Left lung (tissue), 10 donors: Measurements from ENCODE around the gene EVA1B. TPM values are rescaled to one million over a fixed set of nuclear protein-coding genes. Genes with fewer than 3 reads are reported as not detected.

Source experiments
- ATAC-seq: fragments of 200-7000 bp; cut with Tn5 transposase; one replicate; pipeline ENCODE4 v1.9.1; 2020; ENCODE audit warnings: moderate library complexity
- DNase-seq, 4 donors: peaks; one replicate each; pipeline ENCODE4 v3.0.0-alpha.2; 2013 to 2020
- H3K27ac ChIP-seq, 2 donors: fragments of 200-600 bp; sonication (generic) in 1 of 2; one replicate each; pipeline versions ENCODE4 v1.5.0 to v1.8.0; 2020 to 2021
- H3K27me3 ChIP-seq, 2 donors: fragments of 200-600 bp; sonication (generic) in 1 of 2; one replicate each; pipeline versions ENCODE4 v1.5.0 to v1.8.0; 2020 to 2021
- H3K36me3 ChIP-seq, 2 donors: fragments of 200-600 bp; sonication (generic) in 1 of 2; one replicate each; pipeline versions ENCODE4 v1.5.0 to v1.8.0; 2020 to 2021
- H3K4me1 ChIP-seq, 2 donors: fragments of 200-600 bp; one replicate each; pipeline ENCODE4 v1.8.0; 2021
- H3K4me3 ChIP-seq, 2 donors: fragments of 200-600 bp; sonication (generic) in 1 of 2; one replicate each; pipeline versions ENCODE4 v1.5.0 to v1.8.0; 2020 to 2021; ENCODE audit warnings: mild to moderate bottlenecking in 1 of 2
- H3K9me3 ChIP-seq, 2 donors: fragments of 200-600 bp; sonication (generic) in 1 of 2; one replicate each; pipeline versions ENCODE4 v1.5.0 to v1.8.0; 2020 to 2021
- CTCF ChIP-seq, 2 donors: fragments of 200-600 bp; sonication (generic) in 1 of 2; IDR thresholded peaks; one replicate each; pipeline versions ENCODE4 v1.5.0 to v1.8.0; 2021; ENCODE audit warnings: antibody characterized with exemption in 2 of 2
- intact Hi-C, 2 donors: fragments of 100-400 bp; cut with DNase I; formaldehyde crosslinking; loops; one replicate each; pipeline versions ENCODE4 v1.11.2 to v1.14.2; 2022
- polyA plus RNA-seq, 6 donors: library from polyadenylated mRNA; unstranded; fragments of 120-200 nt; gene quantifications; one replicate each; pipeline ENCODE4 v1.2.1, GENCODE V29; 2013; ENCODE audit not compliant: insufficient read length in 6 of 6
- total RNA-seq, 2 donors: library from RNA; stranded (reverse); fragmentation: NEBNext Ultra II Directional; extraction: Animal tissue kit (Norgen Biotek cat#: 25700); gene quantifications; one replicate each; pipeline ENCODE4 v1.2.1, GENCODE V29; 2021
- donor health status: DM: no; HTN: yes; CAD: no.
- donor health status: DM: no; HTN: no; CAD: no.

The EVA1B gene
- total and polyA plus RNA-seq, 8 donors, result 21.9 to 53.7 (median 35.1) TPM

- ATAC-seq (peak; percentile 94), DNase-seq (peak in 2 of 4 donors; percentile 69 to 89)
- TF ChIP-seq CTCF (IDR thresholded peaks at IDR 0.05), result peak; percentile 60 to 68
- Histone ChIP-seq H3K4me1 (peaks cover 0 to 10% of the 10 kb centered on the region in 2 donors), H3K36me3 (peaks cover 4 to 89% of the 10 kb centered on the region in 2 donors), H3K9me3 (no peaks in the 10 kb centered on the region), H3K27ac (no peak overlapping the region), H3K27me3 (no peaks in the 10 kb centered on the region), H3K4me3 (no peak overlapping the region)
- intact Hi-C loops, result loop anchor here in 1 of 2 donors (10.0 kb wide), 1 partner anchor 131 kb away; the partner anchor contains the start of gene MAP7D1
Observed at GRCh38 chr1:36285443-36286101, 37.9 kb downstream of the EVA1B start.

- Histone ChIP-seq H3K27ac (peak overlapping the region in 1 of 2 donors; percentile 48), H3K36me3 (peaks cover 4 to 79% of the 10 kb centered on the region in 2 donors)
- intact Hi-C loops, result loop anchor here in 1 of 2 donors (10.0 kb wide), 1 partner anchor 130 kb away; the partner anchor contains the start of gene MAP7D1
Observed at GRCh38 chr1:36284517-36284916, 38.9 kb downstream of the EVA1B start.

GRCh38 chr1:36284061-36284460 is 39.4 kb downstream of the EVA1B start:
- Histone ChIP-seq H3K9me3 (no peaks in the 10 kb centered on the region), H3K27me3 (no peaks in the 10 kb centered on the region), H3K36me3 (peaks cover 4 to 74% of the 10 kb centered on the region in 2 donors), H3K27ac (peak overlapping the region in 1 of 2 donors; percentile 48), H3K4me1 (peaks cover 0 to 20% of the 10 kb centered on the region in 2 donors), H3K4me3 (no peak overlapping the region)
- TF ChIP-seq CTCF (IDR thresholded peaks at IDR 0.05), result no peak
- intact Hi-C loops, result loop anchor here in 1 of 2 donors (10.0 kb wide), 1 partner anchor 129 kb away; the partner anchor contains the start of gene MAP7D1
- ATAC-seq (no peak), DNase-seq (no peak)

More at GRCh38 chr1:36284517-36284916, 38.9 kb downstream of the EVA1B start:
- ATAC-seq (no peak), DNase-seq (no peak)
- Histone ChIP-seq H3K4me3 (no peak overlapping the region), H3K4me1 (peaks cover 0 to 15% of the 10 kb centered on the region in 2 donors), H3K27me3 (no peaks in the 10 kb centered on the region), H3K9me3 (no peaks in the 10 kb centered on the region)
- TF ChIP-seq CTCF (IDR thresholded peaks at IDR 0.05), result no peak

GRCh38 chr1:36279789-36280296 is 43.6 kb downstream of the EVA1B start:
- Histone ChIP-seq H3K4me1 (peaks cover 0 to 19% of the 10 kb centered on the region in 2 donors), H3K27ac (peak overlapping the region in 1 of 2 donors; percentile 4), H3K4me3 (no peak overlapping the region), H3K36me3 (peaks cover 0 to 45% of the 10 kb centered on the region in 2 donors), H3K9me3 (no peaks in the 10 kb centered on the region), H3K27me3 (no peaks in the 10 kb centered on the region)
- no peak for TF ChIP-seq CTCF (IDR thresholded peaks at IDR 0.05)
- DNase-seq (no peak), ATAC-seq (no peak)
- intact Hi-C loops, result loop anchor here in 1 of 2 donors (10.0 kb wide), 1 partner anchor 125 kb away; the partner anchor contains the start of gene MAP7D1

GRCh38 chr1:36279110-36279788 is 44.2 kb downstream of the EVA1B start:
- H3K27ac ChIP-seq, result no peak overlapping the region
- ATAC-seq, result no peak
- DNase-seq, result no peak
- H3K27me3 ChIP-seq, result no peaks in the 10 kb centered on the region
- peaks cover 0 to 44% of the 10 kb centered on the region in 2 donors for H3K36me3 ChIP-seq
- no peak for TF ChIP-seq CTCF (IDR thresholded peaks at IDR 0.05)
- no peak overlapping the region for H3K4me3 ChIP-seq
- intact Hi-C loops, result no loop called here
- H3K9me3 ChIP-seq, result no peaks in the 10 kb centered on the region
- H3K4me1 ChIP-seq, result peaks cover 0 to 19% of the 10 kb centered on the region in 2 donors
